ENCODE data around the gene CALCR. TPM values are rescaled to one million over a fixed set of nuclear protein-coding genes. Genes with fewer than 3 reads are reported as not detected.

The CALCR gene
- total and polyA plus RNA-seq, 3 donors from 2014 or later, result 0.31 to 0.76 (median 0.56) TPM

DNA sequence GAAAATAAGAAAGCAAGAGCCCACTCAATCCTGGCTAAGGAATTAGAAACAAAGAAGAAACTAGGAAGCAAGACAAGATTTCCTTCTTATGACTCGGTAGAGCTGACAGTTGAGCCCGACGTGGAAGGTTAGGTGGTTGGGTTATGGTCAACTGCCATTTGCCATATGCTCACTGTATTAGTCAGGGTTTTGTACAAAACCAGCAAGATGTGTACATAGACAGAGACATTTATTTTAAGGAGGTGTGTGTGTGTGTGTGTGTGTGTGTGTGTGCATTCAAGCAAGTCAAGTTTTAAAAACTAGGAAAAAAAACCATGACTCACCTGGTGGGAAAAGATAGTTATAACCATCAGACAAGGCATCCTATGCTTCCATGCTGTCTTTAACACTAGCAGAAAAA is 183.9 kb downstream of the CALCR start:
- TF ChIP-seq POLR2A (IDR thresholded peaks at IDR 0.05), result no peak
- no peak for TF ChIP-seq CTCF (IDR thresholded peaks at IDR 0.05)
- Histone ChIP-seq H3K4me1 (no peaks in the 10 kb centered on the region), H3K9me3 (no peaks in the 10 kb centered on the region), H3K27me3 (no peaks in the 10 kb centered on the region), H3K36me3 (ENCODE audit: low read depth, missing control alignments) (no peaks in the 10 kb centered on the region), H3K4me3 (no peak overlapping the region), H3K27ac (no peak overlapping the region)
- intact Hi-C loops (cut with DNase I; ENCODE audit: low total_unique reads), result no loop called here
- WGBS, 2 donors, result 86 to 89% methylated on average over 3 of the region's 3 CpGs
- DNase-seq, result no peak

DNA sequence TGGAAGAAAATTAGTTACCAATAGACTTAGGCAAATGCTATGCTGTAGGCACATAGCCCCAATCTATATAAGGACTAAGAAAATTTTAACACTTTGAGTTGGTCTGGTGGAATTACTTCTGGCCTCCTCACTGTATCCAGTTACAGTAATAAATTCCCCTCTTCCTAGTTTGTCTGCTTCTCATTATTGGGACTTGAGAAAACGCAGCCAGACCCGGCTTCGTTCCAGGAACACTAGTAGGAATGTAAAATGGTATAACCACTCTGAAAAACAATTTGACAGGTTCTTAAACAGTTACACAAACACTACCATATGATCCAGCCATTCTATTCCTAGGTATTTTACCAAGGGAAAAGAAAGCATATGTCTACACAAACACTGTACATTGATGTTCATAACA is 192.2 kb downstream of the CALCR start:
- H3K36me3 ChIP-seq (ENCODE audit: low read depth, missing control alignments), result no peaks in the 10 kb centered on the region
- 85% methylated on average over 3 of the region's 3 CpGs for WGBS, 2 donors
- TF ChIP-seq POLR2A (IDR thresholded peaks at IDR 0.05) (no peak), CTCF (IDR thresholded peaks at IDR 0.05) (no peak)
- intact Hi-C loops (cut with DNase I; ENCODE audit: low total_unique reads), result no loop called here
- H3K27me3 ChIP-seq, result no peaks in the 10 kb centered on the region
- no peaks in the 10 kb centered on the region for H3K9me3 ChIP-seq
- H3K27ac ChIP-seq, result no peak overlapping the region
- no peak overlapping the region for H3K4me3 ChIP-seq
- DNase-seq, result no peak
- no peaks in the 10 kb centered on the region for H3K4me1 ChIP-seq

DNA sequence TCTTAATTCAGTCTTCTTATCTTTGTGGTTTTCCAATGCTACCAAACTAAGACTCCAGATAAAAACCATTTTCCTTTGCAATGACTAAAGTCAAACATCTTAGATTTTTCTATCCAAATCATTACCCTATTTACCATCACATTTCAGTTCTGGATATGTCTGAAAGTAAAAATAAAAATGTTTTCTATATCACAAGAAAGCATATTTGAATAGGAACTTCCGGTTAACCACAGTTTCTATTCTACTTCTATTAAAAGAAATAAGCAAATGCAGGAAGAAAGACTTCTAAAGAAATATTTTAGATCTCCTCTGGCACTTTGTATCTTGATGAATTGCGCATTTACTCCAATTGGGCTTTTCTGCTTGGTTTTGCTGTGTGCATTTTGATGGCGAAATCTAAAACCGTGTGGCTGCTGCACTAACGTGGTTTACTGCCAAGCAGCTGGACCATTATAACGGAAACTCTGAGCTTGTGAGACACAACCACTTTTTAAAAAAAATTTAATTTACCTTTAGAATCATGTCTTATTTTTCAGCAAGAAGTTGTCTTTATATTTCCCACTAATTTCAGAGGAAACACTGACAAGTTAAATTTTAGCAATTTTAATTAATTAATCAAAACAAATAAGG is 196.3 kb downstream of the CALCR start:
- Histone ChIP-seq H3K4me3 (no peak overlapping the region), H3K27me3 (no peaks in the 10 kb centered on the region), H3K9me3 (no peaks in the 10 kb centered on the region), H3K36me3 (ENCODE audit: low read depth, missing control alignments) (no peaks in the 10 kb centered on the region), H3K4me1 (no peaks in the 10 kb centered on the region), H3K27ac (no peak overlapping the region)
- no peak for DNase-seq
- intact Hi-C loops (cut with DNase I; ENCODE audit: low total_unique reads), result no loop called here
- WGBS, 2 donors, result 79 to 82% methylated on average over 6 of the region's 6 CpGs
- no peak for TF ChIP-seq POLR2A (IDR thresholded peaks at IDR 0.05)
- no peak for TF ChIP-seq CTCF (IDR thresholded peaks at IDR 0.05)

DNA sequence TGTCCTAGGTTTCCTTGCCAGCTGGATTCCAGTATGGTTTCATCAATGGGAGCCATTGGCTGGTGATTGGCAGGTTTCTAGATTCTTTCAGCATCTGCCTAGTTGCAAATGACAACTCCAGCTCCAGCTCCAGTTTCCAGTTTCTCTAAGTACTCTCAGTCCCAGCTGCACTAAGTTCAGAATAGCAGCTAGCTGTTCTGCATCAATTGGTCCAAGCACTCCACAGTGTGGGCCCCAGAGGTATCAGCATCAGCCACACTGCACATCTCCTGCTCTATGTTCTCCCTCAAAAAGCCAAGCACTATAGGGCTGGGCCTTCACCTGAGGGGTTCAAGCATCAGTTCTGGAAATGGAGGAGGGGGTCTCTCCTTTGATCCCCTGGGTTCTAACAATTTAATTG is 198.9 kb downstream of the CALCR start:
- H3K4me3 ChIP-seq, result no peak overlapping the region
- no peak for TF ChIP-seq POLR2A (IDR thresholded peaks at IDR 0.05)
- no peak for TF ChIP-seq CTCF (IDR thresholded peaks at IDR 0.05)
- intact Hi-C loops (cut with DNase I; ENCODE audit: low total_unique reads), result no loop called here
- no peaks in the 10 kb centered on the region for H3K9me3 ChIP-seq
- no peak for DNase-seq
- H3K36me3 ChIP-seq (ENCODE audit: low read depth, missing control alignments), result no peaks in the 10 kb centered on the region
- no peak overlapping the region for H3K27ac ChIP-seq
- H3K4me1 ChIP-seq, result no peaks in the 10 kb centered on the region
- H3K27me3 ChIP-seq, result no peaks in the 10 kb centered on the region

MicroRNAs within 50 kb of the gene (microRNA counts, 767-probe panel; counts per million panel counts)
- microRNA hsa-miR-489 (152 to 3,000 counts per million in 2 donors), microRNA hsa-miR-653 (0 to 152 counts per million in 2 donors)

Small RNA genes lying within 50 kb of the gene (microRNA-seq; reads per million reads assigned to microRNA genes)
- 11.7 to 25.7 reads per million in 2 donors for gene MIR489 (ENCODE audit: borderline number of aligned reads in 2 of 2, borderline replicate concordance in 1 of 2)
- gene MIR653 (ENCODE audit: borderline number of aligned reads in 2 of 2, borderline replicate concordance in 1 of 2), result 13.1 to 27.1 reads per million in 2 donors

Small RNA genes lying within 50 kb of the gene (small RNA-seq; reads per million reads assigned to genes)
- 0 to 0.18 reads per million in 2 donors for gene MIR489
- gene MIR653, result 0 to 0.76 reads per million in 2 donors
